ENCODE results near the gene LYPD5. TPM values are rescaled to one million over a fixed set of nuclear protein-coding genes. Genes with fewer than 3 reads are reported as not detected.
"Not testable (repeated sequence)": the region's sequence is repeated elsewhere in the genome, so short reads cannot be mapped to it uniquely, and the experiment has no call there.

The LYPD5 gene
- total RNA-seq, 1 donor from 2014 or later = 0.53 TPM

GRCh38 chr19:43826787-43827754 lies 24.8 kb upstream of the LYPD5 start, which contains the start of gene ZNF283:
ZNF283 (plus strand) TSS chr19:43827321; CDS start chr19:43833505, 6,184 bp downstream.
- no peaks in the 10 kb centered on the region for H3K36me3 ChIP-seq (ENCODE audit: control insufficient read depth, insufficient read depth, low read length)
- no peak for FAIRE-seq
- peak within 1 kb of the TSS; percentile 62 for H3K4me3 ChIP-seq (ENCODE audit: low read depth, low read length)
- TF ChIP-seq CTCF (IDR thresholded peaks at IDR 0.05; ENCODE audit: insufficient read depth, low read length, severe bottlenecking) = no peak
- no peaks in the 10 kb centered on the region for H3K27me3 ChIP-seq (ENCODE audit: control insufficient read depth, insufficient read depth, low read length)
- peak; percentile 82 for DNase-seq (ENCODE audit: low read depth)

- H3K4me3 ChIP-seq (ENCODE audit: low read depth, low read length); H3K27me3 ChIP-seq (ENCODE audit: control insufficient read depth, insufficient read depth, low read length); FAIRE-seq; H3K36me3 ChIP-seq (ENCODE audit: control insufficient read depth, insufficient read depth, low read length): not testable (repeated sequence)
- peak; percentile 49 for DNase-seq (ENCODE audit: low read depth)
These were observed 22.3 kb upstream of the LYPD5 start for GRCh38 chr19:43824572-43824971.

- FAIRE-seq; H3K36me3 ChIP-seq (ENCODE audit: control insufficient read depth, insufficient read depth, low read length); H3K27me3 ChIP-seq (ENCODE audit: control insufficient read depth, insufficient read depth, low read length); DNase-seq (ENCODE audit: low read depth); H3K4me3 ChIP-seq (ENCODE audit: low read depth, low read length): not testable (repeated sequence)
These were observed 21.6 kb upstream of the LYPD5 start for GRCh38 chr19:43823856-43824255.

GRCh38 chr19:43820884-43821215 lies 18.6 kb upstream of the LYPD5 start:
- H3K4me3 ChIP-seq (ENCODE audit: low read depth, low read length) = peak overlapping the region; percentile 43
- H3K36me3 ChIP-seq (ENCODE audit: control insufficient read depth, insufficient read depth, low read length) = no peaks in the 10 kb centered on the region
- H3K27me3 ChIP-seq (ENCODE audit: control insufficient read depth, insufficient read depth, low read length) = no peaks in the 10 kb centered on the region
- FAIRE-seq (no peak), DNase-seq (ENCODE audit: low read depth) (no peak)
- no peak for TF ChIP-seq CTCF (IDR thresholded peaks at IDR 0.05; ENCODE audit: insufficient read depth, low read length, severe bottlenecking)

- FAIRE-seq (peak; percentile 85), DNase-seq (ENCODE audit: low read depth) (no peak)
- H3K4me3 ChIP-seq (ENCODE audit: low read depth, low read length) = peak overlapping the region; percentile 43
- H3K27me3 ChIP-seq (ENCODE audit: control insufficient read depth, insufficient read depth, low read length) = no peaks in the 10 kb centered on the region
- no peak for TF ChIP-seq CTCF (IDR thresholded peaks at IDR 0.05; ENCODE audit: insufficient read depth, low read length, severe bottlenecking)
- no peaks in the 10 kb centered on the region for H3K36me3 ChIP-seq (ENCODE audit: control insufficient read depth, insufficient read depth, low read length)
These were observed 18.0 kb upstream of the LYPD5 start for GRCh38 chr19:43820098-43820883.

- Histone ChIP-seq H3K4me3 (ENCODE audit: low read depth, low read length) (no peak overlapping the region), H3K36me3 (ENCODE audit: control insufficient read depth, insufficient read depth, low read length) (no peaks in the 10 kb centered on the region), H3K27me3 (ENCODE audit: control insufficient read depth, insufficient read depth, low read length) (no peaks in the 10 kb centered on the region)
- TF ChIP-seq CTCF (IDR thresholded peaks at IDR 0.05; ENCODE audit: insufficient read depth, low read length, severe bottlenecking) = no peak
- DNase-seq (ENCODE audit: low read depth) (peak; percentile 75), FAIRE-seq (no peak)
These were observed 16.3 kb upstream of the LYPD5 start for GRCh38 chr19:43818500-43818899.

- H3K4me3 ChIP-seq (ENCODE audit: low read depth, low read length); H3K36me3 ChIP-seq (ENCODE audit: control insufficient read depth, insufficient read depth, low read length); FAIRE-seq; DNase-seq (ENCODE audit: low read depth); H3K27me3 ChIP-seq (ENCODE audit: control insufficient read depth, insufficient read depth, low read length): not testable (repeated sequence)
These were observed 15.2 kb upstream of the LYPD5 start for GRCh38 chr19:43817454-43817853.
